Body of pancreas (tissue), 4 donors: ENCODE results near the gene DCXR. TPM values are rescaled to one million over a fixed set of nuclear protein-coding genes. Genes with fewer than 3 reads are reported as not detected.

Experiments used
- ATAC-seq: fragments of 150-250 bp; one replicate; pipeline ENCODE4 v1.9.1; 2016
- DNase-seq, 4 donors: peaks; one replicate each; pipeline ENCODE4 v3.0.0-alpha.2; 2019
- H3K27ac ChIP-seq, 4 donors: fragments of 200-600 bp; sonication (generic); 1 replicate in 3 of 4; 2 replicates in 1 of 4; pipeline versions ENCODE4 v1.5.1 to v1.6.1; 2016 to 2019; ENCODE audit warnings: mild to moderate bottlenecking in 1 of 4, mixed read lengths in 1 of 4, moderate library complexity in 1 of 4
- H3K27me3 ChIP-seq, 2 donors: fragments of 200-600 bp; sonication (generic); one replicate each; pipeline ENCODE4 v1.6.0; 2016; ENCODE audit warnings: mild to moderate bottlenecking in 1 of 2
- H3K36me3 ChIP-seq, 2 donors: fragments of 200-600 bp; sonication (generic); replicated peaks in 1 of 2; 2 replicates each; pipeline ENCODE4 v1.5.1; 2016; ENCODE audit warnings: low read depth in 2 of 2; ENCODE audit not compliant: insufficient read depth in 1 of 2
- H3K4me1 ChIP-seq: fragments of 200-600 bp; sonication (generic); one replicate; pipeline ENCODE4 v1.6.0; 2016
- H3K4me3 ChIP-seq, 2 donors: fragments of 200-600 bp; sonication (generic); 1 replicate in 1 of 2; 2 replicates in 1 of 2; pipeline ENCODE4 v1.5.1; 2016 to 2019
- H3K9me3 ChIP-seq, 3 donors: fragments of 200-600 bp; sonication (generic); 1 replicate in 2 of 3; 2 replicates in 1 of 3; pipeline ENCODE4 v1.5.1; 2016
- CTCF ChIP-seq, 7 experiments: fragments of 450-650 bp in 4 of 7; fragments of 200-600 bp in 3 of 7; sonication (generic) in 3 of 7; IDR thresholded peaks; one replicate each; pipeline ENCODE4 v1.5.1; 2016 to 2019; ENCODE audit warnings: antibody characterized with exemption in 7 of 7
- POLR2A ChIP-seq, 3 donors: fragments of 450-650 bp; IDR thresholded peaks; one replicate each; pipeline ENCODE4 v1.6.1; 2016; ENCODE audit warnings: antibody characterized with exemption in 3 of 3, mild to moderate bottlenecking in 2 of 3
- WGBS, 2 donors: methylation state at CpG; one replicate each; pipeline ENCODE4 v1.1.5; 2017; 5-methylcytosine and 5-hydroxymethylcytosine counted together
- intact Hi-C: fragments of 100-400 bp; cut with DNase I; formaldehyde crosslinking; loops from one replicate; pipeline ENCODE4 v1.15.1; 2023
- total RNA-seq, 2 donors: library from RNA; depleted of rRNA; stranded (reverse); fragments of >200 nt; gene quantifications; one replicate each; pipeline ENCODE4 v1.1.0, GENCODE V29; 2016

DCXR gene
- total RNA-seq, 2 donors from 2014 or later: 82.2 to 205 TPM

- Histone ChIP-seq H3K9me3 (no peaks in the 10 kb centered on the region), H3K27ac (no peak overlapping the region), H3K4me1 (peaks cover 59% of the 10 kb centered on the region), H3K4me3 (peak overlapping the region in 1 of 2 donors; percentile 89), H3K27me3 (no peaks in the 10 kb centered on the region), H3K36me3 (no peaks in the 10 kb centered on the region)
- 14 to 16% methylated on average over 9 to 25 of the region's 25 CpGs for WGBS, 2 donors
- TF ChIP-seq CTCF (IDR thresholded peaks at IDR 0.05): peak; percentile 21 to 89 (median 82)
- TF ChIP-seq POLR2A (IDR thresholded peaks at IDR 0.05): no peak
- DNase-seq: peak; percentile 80 to 85 (median 82)
- intact Hi-C loops: no loop called here
- ATAC-seq: no peak
These were observed 16.2 kb downstream of the DCXR start for GRCh38 chr17:82021107-82021899.

GRCh38 chr17:82020572-82021106 lies 16.9 kb downstream of the DCXR start:
- WGBS, 2 donors: 71 to 88% methylated on average over 7 to 12 of the region's 14 CpGs
- Histone ChIP-seq H3K4me3 (no peak overlapping the region), H3K36me3 (no peaks in the 10 kb centered on the region), H3K4me1 (peaks cover 59% of the 10 kb centered on the region), H3K9me3 (no peaks in the 10 kb centered on the region), H3K27ac (no peak overlapping the region), H3K27me3 (no peaks in the 10 kb centered on the region)
- intact Hi-C loops: no loop called here
- ATAC-seq (no peak), DNase-seq (no peak)
- TF ChIP-seq CTCF (IDR thresholded peaks at IDR 0.05) (no peak), POLR2A (IDR thresholded peaks at IDR 0.05) (no peak)

- intact Hi-C loops: loop anchor here (2.0 kb wide), 1 partner anchor 57 kb away; no protein-coding TSS in a partner anchor
- Histone ChIP-seq H3K9me3 (no peaks in the 10 kb centered on the region), H3K27ac (no peak overlapping the region), H3K4me1 (peaks cover 59% of the 10 kb centered on the region), H3K27me3 (no peaks in the 10 kb centered on the region), H3K36me3 (no peaks in the 10 kb centered on the region), H3K4me3 (no peak overlapping the region)
- DNase-seq: peak in 3 of 4 donors; percentile 56 to 64 (median 58)
- no peak for ATAC-seq
- TF ChIP-seq POLR2A (IDR thresholded peaks at IDR 0.05): no peak
- peak; percentile 32 to 50 (median 47) for TF ChIP-seq CTCF (IDR thresholded peaks at IDR 0.05)
- 59 to 67% methylated on average over 3 to 27 of the region's 34 CpGs for WGBS, 2 donors
These were observed 17.6 kb downstream of the DCXR start for GRCh38 chr17:82019690-82020571.

GRCh38 chr17:82018989-82019689 lies 18.4 kb downstream of the DCXR start:
- peak overlapping the region in 2 of 4 donors; percentile 13 to 27 for H3K27ac ChIP-seq

More at GRCh38 chr17:82018989-82019689, 18.4 kb downstream of the DCXR start:
- H3K36me3 ChIP-seq: no peaks in the 10 kb centered on the region
- TF ChIP-seq CTCF (IDR thresholded peaks at IDR 0.05): no peak
- no peak for TF ChIP-seq POLR2A (IDR thresholded peaks at IDR 0.05)
- H3K9me3 ChIP-seq: no peaks in the 10 kb centered on the region
- DNase-seq (no peak), ATAC-seq (no peak)
- intact Hi-C loops: loop anchor here (2.0 kb wide), 1 partner anchor 56 kb away; no protein-coding TSS in a partner anchor
- H3K4me3 ChIP-seq: no peak overlapping the region
- no peaks in the 10 kb centered on the region for H3K27me3 ChIP-seq
- 40 to 83% methylated on average over 1 to 33 of the region's 33 CpGs for WGBS, 2 donors
- peaks cover 53% of the 10 kb centered on the region for H3K4me1 ChIP-seq
